HepG2 (cell line): ENCODE results near the gene FCER1G. TPM values are rescaled to one million over a fixed set of nuclear protein-coding genes. Genes with fewer than 3 reads are reported as not detected.

Source experiments
- ATAC-seq: fragments of 200-7000 bp; cut with Tn5 transposase; 3 replicates; pipeline ENCODE4 v1.9.1; 2020; ENCODE audit warnings: mild to moderate bottlenecking, moderate library complexity
- BruUV-seq: library from RNA; stranded (reverse); fragments of 400-500 nt; replicated peaks from 2 replicates; lab custom pipeline; 2021; lab: Mats Ljungman, UMichigan
- CTCF ChIA-PET: fragments of 300-600 bp; formaldehyde crosslinking; extraction: SDS; loops from one replicate; lab custom pipeline; 2021; ENCODE audit warnings: low total read pairs, inconsistent platforms, low intra/inter-chr PET ratio; lab: Yijun Ruan, JAX
- POLR2A ChIA-PET: fragments of 350-600 bp; sonication (Branson Sonifier 250); formaldehyde crosslinking; loops from one replicate; lab custom pipeline; 2020; ENCODE audit warnings: antibody characterized with exemption, inconsistent platforms; lab: Yijun Ruan, JAX
- DNase-seq: peaks from one replicate; pipeline ENCODE4 v3.0.0-alpha.2; 2015; ENCODE audit warnings: low spot score
- FAIRE-seq: peaks from 3 replicates; lab custom pipeline; 2011; peaks lifted over from hg19 to GRCh38; lab: Jason Lieb, UNC
- H2AFZ ChIP-seq: one replicate; pipeline ENCODE4 v1.6.1; 2011; ENCODE audit warnings: low read length, inconsistent platforms
- H3K27ac ChIP-seq: fragments of 300-600 bp; 3 replicates; pipeline ENCODE4 v1.8.0; 2011; ENCODE audit warnings: mixed run types, mild to moderate bottlenecking, mixed read lengths, low read length, inconsistent platforms; ENCODE audit not compliant: insufficient read depth; ENCODE audit errors: extremely low read length
- H3K27me3 ChIP-seq, 2 experiments: fragments of 200-600 bp in 1 of 2; 2 replicates in 1 of 2; 3 replicates in 1 of 2; pipeline versions ENCODE4 v1.6.0 to v1.8.0; 2011; ENCODE audit warnings: low read length in 2 of 2, mild to moderate bottlenecking in 2 of 2, moderate library complexity in 2 of 2, inconsistent platforms in 1 of 2; ENCODE audit not compliant: insufficient read depth in 2 of 2, control insufficient read depth in 1 of 2
- H3K36me3 ChIP-seq, 2 experiments: fragments of 200-600 bp in 1 of 2; replicated peaks in 1 of 2; 2 replicates in 1 of 2; 3 replicates in 1 of 2; pipeline versions ENCODE4 v1.5.1 to v1.8.0; 2011; ENCODE audit warnings: low read length in 2 of 2, inconsistent platforms in 1 of 2; ENCODE audit not compliant: insufficient read depth in 2 of 2, control insufficient read depth in 1 of 2
- H3K4me1 ChIP-seq: 2 replicates; pipeline ENCODE4 v1.5.1; 2012; ENCODE audit warnings: low read length, inconsistent platforms; ENCODE audit not compliant: insufficient read depth
- H3K4me2 ChIP-seq: 2 replicates; pipeline ENCODE4 v1.6.0; 2011; ENCODE audit warnings: low read depth, low read length, inconsistent platforms
- H3K4me3 ChIP-seq, 3 experiments: fragments of 200-600 bp in 1 of 3; sonication (generic), shearing (Covaris generic) in 1 of 3; replicated peaks in 1 of 3; 2 replicates each; pipeline ENCODE4 v1.5.1; 2011 to 2016; ENCODE audit warnings: low read length in 3 of 3, inconsistent platforms in 2 of 3, low read depth in 2 of 3, mild to moderate bottlenecking in 2 of 3, control low read depth in 1 of 3, mixed read lengths in 1 of 3; ENCODE audit not compliant: insufficient read depth in 1 of 3
- H3K79me2 ChIP-seq: one replicate; pipeline ENCODE4 v1.6.1; 2011; ENCODE audit warnings: low read length, inconsistent platforms; ENCODE audit not compliant: insufficient read depth
- H3K9ac ChIP-seq: 2 replicates; pipeline ENCODE4 v1.6.0; 2011; ENCODE audit warnings: mild to moderate bottlenecking, low read depth, low read length, inconsistent platforms; ENCODE audit not compliant: insufficient read depth
- H3K9me3 ChIP-seq: 2 replicates; pipeline ENCODE4 v1.5.1; 2012; ENCODE audit warnings: mild to moderate bottlenecking, low read length
- H4K20me1 ChIP-seq: 2 replicates; pipeline ENCODE4 v1.6.0; 2011; ENCODE audit warnings: inconsistent platforms, mild to moderate bottlenecking, low read length, moderate library complexity; ENCODE audit not compliant: insufficient read depth
- DNMT3B ChIP-seq: conservative IDR thresholded peaks from 2 replicates; pipeline ENCODE4 v1.6.1; 2016; ENCODE audit warnings: missing biosample characterization, control low read depth
- EEA1 ChIP-seq: sonication (generic); formaldehyde crosslinking; IDR thresholded peaks from 2 replicates; pipeline ENCODE4 v1.5.1; 2020; ENCODE audit warnings: mild to moderate bottlenecking, missing genetic modification reagents, borderline replicate concordance
- FOSL2 ChIP-seq: sonication (generic); formaldehyde crosslinking; IDR thresholded peaks from 2 replicates; pipeline ENCODE4 v1.4.0; 2020; ENCODE audit warnings: missing genetic modification reagents
- GTF3A ChIP-seq: sonication (generic); formaldehyde crosslinking; conservative IDR thresholded peaks from 2 replicates; pipeline ENCODE4 v1.4.0; 2020; ENCODE audit warnings: mild to moderate bottlenecking, missing genetic modification reagents
- HDAC2 ChIP-seq: sonication (generic); formaldehyde crosslinking; IDR thresholded peaks from 2 replicates; pipeline ENCODE4 v1.4.0; 2020; ENCODE audit warnings: missing genetic modification reagents
- HMGXB4 ChIP-seq, 2 experiments: sonication (generic) in 1 of 2; formaldehyde crosslinking in 1 of 2; IDR thresholded peaks; 2 replicates each; pipeline versions ENCODE4 v1.4.0 to v1.6.1; 2018 to 2020; ENCODE audit warnings: missing genetic modification reagents in 2 of 2, borderline replicate concordance in 1 of 2, low read depth in 1 of 2, mild to moderate bottlenecking in 1 of 2, missing biosample characterization in 1 of 2
- JUNB ChIP-seq: sonication (generic); formaldehyde crosslinking; IDR thresholded peaks from 2 replicates; pipeline ENCODE4 v1.8.0; 2022; ENCODE audit warnings: missing genetic modification reagents, mild to moderate bottlenecking, borderline replicate concordance
- MIXL1 ChIP-seq: IDR thresholded peaks from 2 replicates; pipeline ENCODE4 v1.6.1; 2016
- MTA3 ChIP-seq: sonication (generic); formaldehyde crosslinking; IDR thresholded peaks from 2 replicates; pipeline ENCODE4 v1.4.0; 2020; ENCODE audit warnings: missing genetic modification reagents
- MTERF4 ChIP-seq: sonication (generic); formaldehyde crosslinking; IDR thresholded peaks from 2 replicates; pipeline ENCODE4 v1.8.0; 2023; ENCODE audit warnings: mild to moderate bottlenecking, missing genetic modification reagents
- NCOA5 ChIP-seq: sonication (generic); formaldehyde crosslinking; IDR thresholded peaks from 2 replicates; pipeline ENCODE4 v1.4.0; 2020; ENCODE audit warnings: missing genetic modification reagents
- PRDM10 ChIP-seq: sonication (generic); formaldehyde crosslinking; IDR thresholded peaks from 2 replicates; pipeline ENCODE4 v1.4.0; 2020; ENCODE audit warnings: low read depth, missing genetic modification reagents
- SOX13 ChIP-seq, 3 experiments: fragments of 450-650 bp in 1 of 3; sonication (generic) in 1 of 3; formaldehyde crosslinking in 1 of 3; IDR thresholded peaks in 2 of 3; conservative IDR thresholded peaks in 1 of 3; 2 replicates each; pipeline versions ENCODE4 v1.5.0 to v1.6.1; 2016 to 2020; ENCODE audit warnings: antibody characterized with exemption in 1 of 3, mild to moderate bottlenecking in 1 of 3, missing compliant biosample characterization in 1 of 3, missing genetic modification reagents in 1 of 3, moderate library complexity in 1 of 3
- XBP1 ChIP-seq: sonication (generic); formaldehyde crosslinking; IDR thresholded peaks from 2 replicates; pipeline ENCODE4 v1.5.0; 2020; ENCODE audit warnings: missing genetic modification reagents
- ZMYM2 ChIP-seq: sonication (generic); formaldehyde crosslinking; IDR thresholded peaks from 2 replicates; pipeline ENCODE4 v1.8.0; 2022; ENCODE audit warnings: mild to moderate bottlenecking, missing genetic modification reagents
- ZNF121 ChIP-seq: sonication (generic); formaldehyde crosslinking; IDR thresholded peaks from 2 replicates; pipeline ENCODE4 v1.5.0; 2020; ENCODE audit warnings: mild to moderate bottlenecking, missing genetic modification reagents
- ZNF33A ChIP-seq: sonication (generic); formaldehyde crosslinking; IDR thresholded peaks from 2 replicates; pipeline ENCODE4 v1.5.1; 2020; ENCODE audit warnings: missing genetic modification reagents, mild to moderate bottlenecking, moderate library complexity, borderline replicate concordance
- ZNF546 ChIP-seq: sonication (generic); formaldehyde crosslinking; conservative IDR thresholded peaks from 2 replicates; pipeline ENCODE4 v1.8.1; 2023; ENCODE audit warnings: mild to moderate bottlenecking, missing genetic modification reagents
- ZNF615 ChIP-seq: sonication (generic); formaldehyde crosslinking; IDR thresholded peaks from 2 replicates; pipeline ENCODE4 v1.5.0; 2020; ENCODE audit warnings: mild to moderate bottlenecking, missing genetic modification reagents, borderline replicate concordance
- WGBS: methylation state at CpG from one replicate; pipeline ENCODE4 v1.1.6; 2017; ENCODE audit warnings: low lambda C conversion rate; 5-methylcytosine and 5-hydroxymethylcytosine counted together
- in situ Hi-C: cut with HindIII; loops from 2 replicates; pipeline ENCODE4 v1.10.0; 2017; ENCODE audit warnings: low pct_unique_long_range_greater_than_20kb; ENCODE audit not compliant: extremely low pct_ligation_motif_present
- intact Hi-C: fragments of 100-400 bp; cut with micrococcal nuclease; formaldehyde crosslinking; loops from one replicate; pipeline ENCODE4 v1.10.0; 2022; ENCODE audit not compliant: unreplicated experiment
- polyA plus RNA-seq, 8 experiments: library from polyadenylated mRNA; depleted of rRNA in 3 of 8; stranded (reverse) in 7 of 8; unstranded in 1 of 8; fragments of >200 nt; fragmentation: Illumina TruSeq in 4 of 8; extraction: Trizol in 4 of 8; gene quantifications; 2 replicates each; pipeline versions ENCODE4 v1.2.1 to v1.2.3, GENCODE V29; 2011 to 2016; ENCODE audit warnings: low read depth in 4 of 8, missing spikeins in 1 of 8, mixed read lengths in 1 of 8; ENCODE audit not compliant: insufficient read depth in 1 of 8
- total RNA-seq, 5 experiments: library from RNA; depleted of rRNA; stranded (reverse); fragments of >200 nt; fragmentation: Illumina TruSeq; extraction: Trizol; gene quantifications; 2 replicates each; pipeline ENCODE4 v1.2.3, GENCODE V29; 2016; ENCODE audit warnings: low read depth in 1 of 5

Gene FCER1G
- total and polyA plus RNA-seq, 2 of the 13 experiments (the other 11 are each of a cell fraction or from before 2014, with no cell fraction given) = 1.3 to 6.4 TPM

- H4K20me1 ChIP-seq = no peaks in the 10 kb centered on the region
- H3K9me3 ChIP-seq = no peaks in the 10 kb centered on the region
- H3K27ac ChIP-seq = no peak overlapping the region
- intact Hi-C loops = no loop called here
- BruUV-seq = no TSS peak
- no peak for ATAC-seq
- no peaks in the 10 kb centered on the region; a peak in 1 of 5 replicates for H3K27me3 ChIP-seq
- ChIA-PET POLR2A (interaction anchor here (0.9 kb wide), 1 partner anchor 24 kb away, joined by 4 read pairs; the partner anchor contains the start of gene ADAMTS4), CTCF (interaction anchor here (0.6 kb wide), 1 partner anchor 116 kb away, joined by 3 read pairs; no protein-coding TSS in a partner anchor)
- DNase-seq = no peak
- 96% methylated on average over 4 of the region's 11 CpGs for WGBS
- no peak overlapping the region for H3K9ac ChIP-seq
- peaks cover 10% of the 10 kb centered on the region for H3K79me2 ChIP-seq
- H3K4me3 ChIP-seq = no peak overlapping the region
- H3K4me2 ChIP-seq = no peak overlapping the region
- H3K4me1 ChIP-seq = peaks cover 19% of the 10 kb centered on the region
- FAIRE-seq = no peak
- H3K36me3 ChIP-seq = peaks cover 8 to 43% of the 10 kb centered on the region in 2 experiments
- H2AFZ ChIP-seq = no peak overlapping the region
- in situ Hi-C loops = no loop called here
- TF ChIP-seq HMGXB4 (CRISPR knock-in tag; IDR thresholded peaks at IDR 0.05; ENCODE audit: borderline replicate concordance in 1 of 2, low read depth in 1 of 2) (no peak), MIXL1 (CRISPR knock-in tag) (no peak), HDAC2 (CRISPR knock-in tag) (no peak), NCOA5 (CRISPR knock-in tag) (no peak), SOX13 (IDR thresholded peaks at IDR 0.05) (no peak), SOX13 (CRISPR knock-in tag; conservative IDR thresholded peaks at IDR 0.05 in 1 of 2, IDR thresholded peaks at IDR 0.05 in 1 of 2) (no peak), XBP1 (CRISPR knock-in tag) (no peak), ZNF546 (CRISPR knock-in tag) (no peak), ZMYM2 (CRISPR knock-in tag) (no peak), PRDM10 (CRISPR knock-in tag) (no peak), DNMT3B (CRISPR knock-in tag) (no peak), ZNF33A (CRISPR knock-in tag) (no peak), FOSL2 (no peak), MTERF4 (no peak), EEA1 (no peak), GTF3A (no peak), MTA3 (CRISPR knock-in tag) (no peak), ZNF615 (CRISPR knock-in tag) (no peak), ZNF121 (CRISPR knock-in tag) (no peak), JUNB (CRISPR knock-in tag) (no peak)
Measured at GRCh38 chr1:161174911-161175310, 40.2 kb upstream of the FCER1G start.
